OCI-LY7 (cell line): ENCODE results near the gene SNAP47.

ENCODE experiments used
- CTCF ChIP-seq: fragments of 200-600 bp; sonication (generic); conservative IDR thresholded peaks from 2 replicates; pipeline ENCODE4 v1.5.1; 2014; ENCODE audit warnings: mild to moderate bottlenecking, antibody characterized with exemption, low read length, moderate library complexity, mixed read lengths
- EZH2phosphoT487 ChIP-seq: fragments of 200-600 bp; sonication (generic); IDR thresholded peaks from 2 replicates; pipeline ENCODE4 v1.6.1; 2018; ENCODE audit warnings: low read depth, borderline replicate concordance, mild to moderate bottlenecking, mixed run types, antibody characterized with exemption, low read length, moderate library complexity, mixed read lengths

- no peak for TF ChIP-seq CTCF
- no peak for TF ChIP-seq EZH2phosphoT487
These were observed 28.2 kb downstream of the SNAP47 start for GRCh38 chr1:227763246-227764018.
